Measurements from ENCODE around the gene KIRREL2. TPM values are rescaled to one million over a fixed set of nuclear protein-coding genes. Genes with fewer than 3 reads are reported as not detected.

Gene KIRREL2
- total and polyA plus RNA-seq, 2 experiments from 2014 or later = 3.6 to 9.9 TPM

DNA sequence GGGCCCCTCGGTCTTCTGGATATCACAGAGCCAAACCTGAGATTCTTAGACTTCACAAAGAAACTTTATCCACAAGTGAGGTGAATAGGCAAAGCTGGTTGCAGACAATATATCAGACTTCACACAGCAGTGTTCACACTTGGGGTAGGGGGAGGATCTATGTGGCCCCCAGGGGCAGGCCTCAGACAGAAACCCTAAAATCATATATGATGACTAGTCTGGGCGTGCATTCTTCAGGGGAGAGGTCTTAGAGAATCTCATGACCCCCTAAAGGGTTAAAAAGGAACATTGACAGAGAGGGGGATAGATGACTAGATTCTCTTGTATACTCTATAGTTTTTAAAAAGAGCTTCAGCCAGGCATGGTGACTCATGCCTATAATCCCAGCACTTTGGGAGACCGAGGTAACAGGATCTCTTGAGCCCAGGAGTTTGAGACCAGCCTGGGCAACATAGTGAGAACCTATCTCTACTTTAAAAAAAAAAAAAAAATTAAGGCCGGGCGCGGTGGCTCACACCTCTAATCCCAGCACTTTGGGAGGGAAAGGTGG lies 48.5 kb downstream of the KIRREL2 start:
- H3K36me3 Mint-ChIP-seq (ENCODE audit: low read depth) = no peaks in the 10 kb centered on the region
- H3K4me1 Mint-ChIP-seq = peaks cover 47% of the 10 kb centered on the region
- Histone ChIP-seq H4K20me1 (replicated peaks; ENCODE audit: insufficient read depth) (no peaks in the 10 kb centered on the region), H3K4me2 (no peak overlapping the region), H3F3A (replicated peaks; ENCODE audit: low read depth) (peaks cover 16% of the 10 kb centered on the region; the same call in 1 of the 2 replicates), H3K27me3 (ENCODE audit: insufficient read depth) (no peaks in the 10 kb centered on the region), H3K27ac (ENCODE audit: low read depth) (0 out of 2 replicates have a peak overlapping the region, but pooled peaks have one; percentile 39), H3K36me3 (ENCODE audit: insufficient read depth) (no peaks in the 10 kb centered on the region), H3K9me2 (ENCODE audit: insufficient read depth) (no peaks in the 10 kb centered on the region), H3K4me3 (no peak overlapping the region), H3K79me2 (replicated peaks; ENCODE audit: insufficient read depth) (no peaks in the 10 kb centered on the region), H3K4me1 (ENCODE audit: insufficient read depth) (peaks cover 37% of the 10 kb centered on the region), H2AFZ (no peak overlapping the region)
- DNase-seq (ENCODE audit: low spot score) = no peak
- ATAC-seq = no peak
- TF ChIP-seq JUNB (IDR thresholded peaks at IDR 0.05; ENCODE audit: unreplicated experiment) (no peak), EZH2phosphoT487 (IDR thresholded peaks at IDR 0.05; ENCODE audit: unreplicated experiment) (no peak), NANOG (IDR thresholded peaks at IDR 0.05; ENCODE audit: borderline replicate concordance) (no peak), CREB1 (CRISPR knock-in tag; IDR thresholded peaks at IDR 0.05; ENCODE audit: low read depth) (no peak), EZH2 (IDR thresholded peaks at IDR 0.05; ENCODE audit: low read depth, unreplicated experiment) (no peak), STAT1 (IDR thresholded peaks at IDR 0.05; ENCODE audit: unreplicated experiment) (no peak), POLR2AphosphoS5 (IDR thresholded peaks at IDR 0.05; ENCODE audit: low read depth) (no peak), ZNF114 (CRISPR knock-in tag; IDR thresholded peaks at IDR 0.05) (no peak), ZNF331 (CRISPR knock-in tag; IDR thresholded peaks at IDR 0.05; ENCODE audit: low read depth) (no peak)
- TF ChIP-seq, protein P1, sequence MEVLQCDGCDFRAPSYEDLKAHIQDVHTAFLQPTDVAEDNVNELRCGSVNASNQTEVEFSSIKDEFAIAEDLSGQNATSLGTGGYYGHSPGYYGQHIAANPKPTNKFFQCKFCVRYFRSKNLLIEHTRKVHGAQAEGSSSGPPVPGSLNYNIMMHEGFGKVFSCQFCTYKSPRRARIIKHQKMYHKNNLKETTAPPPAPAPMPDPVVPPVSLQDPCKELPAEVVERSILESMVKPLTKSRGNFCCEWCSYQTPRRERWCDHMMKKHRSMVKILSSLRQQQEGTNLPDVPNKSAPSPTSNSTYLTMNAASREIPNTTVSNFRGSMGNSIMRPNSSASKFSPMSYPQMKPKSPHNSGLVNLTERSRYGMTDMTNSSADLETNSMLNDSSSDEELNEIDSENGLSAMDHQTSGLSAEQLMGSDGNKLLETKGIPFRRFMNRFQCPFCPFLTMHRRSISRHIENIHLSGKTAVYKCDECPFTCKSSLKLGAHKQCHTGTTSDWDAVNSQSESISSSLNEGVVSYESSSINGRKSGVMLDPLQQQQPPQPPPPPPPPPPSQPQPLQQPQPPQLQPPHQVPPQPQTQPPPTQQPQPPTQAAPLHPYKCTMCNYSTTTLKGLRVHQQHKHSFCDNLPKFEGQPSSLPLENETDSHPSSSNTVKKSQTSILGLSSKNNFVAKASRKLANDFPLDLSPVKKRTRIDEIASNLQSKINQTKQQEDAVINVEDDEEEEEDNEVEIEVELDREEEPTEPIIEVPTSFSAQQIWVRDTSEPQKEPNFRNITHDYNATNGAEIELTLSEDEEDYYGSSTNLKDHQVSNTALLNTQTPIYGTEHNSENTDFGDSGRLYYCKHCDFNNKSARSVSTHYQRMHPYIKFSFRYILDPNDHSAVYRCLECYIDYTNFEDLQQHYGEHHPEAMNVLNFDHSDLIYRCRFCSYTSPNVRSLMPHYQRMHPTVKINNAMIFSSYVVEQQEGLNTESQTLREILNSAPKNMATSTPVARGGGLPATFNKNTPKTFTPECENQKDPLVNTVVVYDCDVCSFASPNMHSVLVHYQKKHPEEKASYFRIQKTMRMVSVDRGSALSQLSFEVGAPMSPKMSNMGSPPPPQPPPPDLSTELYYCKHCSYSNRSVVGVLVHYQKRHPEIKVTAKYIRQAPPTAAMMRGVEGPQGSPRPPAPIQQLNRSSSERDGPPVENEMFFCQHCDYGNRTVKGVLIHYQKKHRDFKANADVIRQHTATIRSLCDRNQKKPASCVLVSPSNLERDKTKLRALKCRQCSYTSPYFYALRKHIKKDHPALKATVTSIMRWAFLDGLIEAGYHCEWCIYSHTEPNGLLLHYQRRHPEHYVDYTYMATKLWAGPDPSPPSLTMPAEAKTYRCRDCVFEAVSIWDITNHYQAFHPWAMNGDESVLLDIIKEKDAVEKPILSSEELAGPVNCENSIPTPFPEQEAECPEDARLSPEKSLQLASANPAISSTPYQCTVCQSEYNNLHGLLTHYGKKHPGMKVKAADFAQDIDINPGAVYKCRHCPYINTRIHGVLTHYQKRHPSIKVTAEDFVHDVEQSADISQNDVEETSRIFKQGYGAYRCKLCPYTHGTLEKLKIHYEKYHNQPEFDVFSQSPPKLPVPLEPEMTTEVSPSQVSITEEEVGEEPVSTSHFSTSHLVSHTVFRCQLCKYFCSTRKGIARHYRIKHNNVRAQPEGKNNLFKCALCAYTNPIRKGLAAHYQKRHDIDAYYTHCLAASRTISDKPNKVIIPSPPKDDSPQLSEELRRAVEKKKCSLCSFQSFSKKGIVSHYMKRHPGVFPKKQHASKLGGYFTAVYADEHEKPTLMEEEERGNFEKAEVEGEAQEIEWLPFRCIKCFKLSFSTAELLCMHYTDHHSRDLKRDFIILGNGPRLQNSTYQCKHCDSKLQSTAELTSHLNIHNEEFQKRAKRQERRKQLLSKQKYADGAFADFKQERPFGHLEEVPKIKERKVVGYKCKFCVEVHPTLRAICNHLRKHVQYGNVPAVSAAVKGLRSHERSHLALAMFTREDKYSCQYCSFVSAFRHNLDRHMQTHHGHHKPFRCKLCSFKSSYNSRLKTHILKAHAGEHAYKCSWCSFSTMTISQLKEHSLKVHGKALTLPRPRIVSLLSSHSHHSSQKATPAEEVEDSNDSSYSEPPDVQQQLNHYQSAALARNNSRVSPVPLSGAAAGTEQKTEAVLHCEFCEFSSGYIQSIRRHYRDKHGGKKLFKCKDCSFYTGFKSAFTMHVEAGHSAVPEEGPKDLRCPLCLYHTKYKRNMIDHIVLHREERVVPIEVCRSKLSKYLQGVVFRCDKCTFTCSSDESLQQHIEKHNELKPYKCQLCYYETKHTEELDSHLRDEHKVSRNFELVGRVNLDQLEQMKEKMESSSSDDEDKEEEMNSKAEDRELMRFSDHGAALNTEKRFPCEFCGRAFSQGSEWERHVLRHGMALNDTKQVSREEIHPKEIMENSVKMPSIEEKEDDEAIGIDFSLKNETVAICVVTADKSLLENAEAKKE (CRISPR knock-in tag; IDR thresholded peaks at IDR 0.05) = no peak
- TF ChIP-seq, protein P2, sequence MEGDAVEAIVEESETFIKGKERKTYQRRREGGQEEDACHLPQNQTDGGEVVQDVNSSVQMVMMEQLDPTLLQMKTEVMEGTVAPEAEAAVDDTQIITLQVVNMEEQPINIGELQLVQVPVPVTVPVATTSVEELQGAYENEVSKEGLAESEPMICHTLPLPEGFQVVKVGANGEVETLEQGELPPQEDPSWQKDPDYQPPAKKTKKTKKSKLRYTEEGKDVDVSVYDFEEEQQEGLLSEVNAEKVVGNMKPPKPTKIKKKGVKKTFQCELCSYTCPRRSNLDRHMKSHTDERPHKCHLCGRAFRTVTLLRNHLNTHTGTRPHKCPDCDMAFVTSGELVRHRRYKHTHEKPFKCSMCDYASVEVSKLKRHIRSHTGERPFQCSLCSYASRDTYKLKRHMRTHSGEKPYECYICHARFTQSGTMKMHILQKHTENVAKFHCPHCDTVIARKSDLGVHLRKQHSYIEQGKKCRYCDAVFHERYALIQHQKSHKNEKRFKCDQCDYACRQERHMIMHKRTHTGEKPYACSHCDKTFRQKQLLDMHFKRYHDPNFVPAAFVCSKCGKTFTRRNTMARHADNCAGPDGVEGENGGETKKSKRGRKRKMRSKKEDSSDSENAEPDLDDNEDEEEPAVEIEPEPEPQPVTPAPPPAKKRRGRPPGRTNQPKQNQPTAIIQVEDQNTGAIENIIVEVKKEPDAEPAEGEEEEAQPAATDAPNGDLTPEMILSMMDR (conservative IDR thresholded peaks at IDR 0.05; ENCODE audit: low read depth in 2 of 2) = no peak
- TF ChIP-seq, protein P3, sequence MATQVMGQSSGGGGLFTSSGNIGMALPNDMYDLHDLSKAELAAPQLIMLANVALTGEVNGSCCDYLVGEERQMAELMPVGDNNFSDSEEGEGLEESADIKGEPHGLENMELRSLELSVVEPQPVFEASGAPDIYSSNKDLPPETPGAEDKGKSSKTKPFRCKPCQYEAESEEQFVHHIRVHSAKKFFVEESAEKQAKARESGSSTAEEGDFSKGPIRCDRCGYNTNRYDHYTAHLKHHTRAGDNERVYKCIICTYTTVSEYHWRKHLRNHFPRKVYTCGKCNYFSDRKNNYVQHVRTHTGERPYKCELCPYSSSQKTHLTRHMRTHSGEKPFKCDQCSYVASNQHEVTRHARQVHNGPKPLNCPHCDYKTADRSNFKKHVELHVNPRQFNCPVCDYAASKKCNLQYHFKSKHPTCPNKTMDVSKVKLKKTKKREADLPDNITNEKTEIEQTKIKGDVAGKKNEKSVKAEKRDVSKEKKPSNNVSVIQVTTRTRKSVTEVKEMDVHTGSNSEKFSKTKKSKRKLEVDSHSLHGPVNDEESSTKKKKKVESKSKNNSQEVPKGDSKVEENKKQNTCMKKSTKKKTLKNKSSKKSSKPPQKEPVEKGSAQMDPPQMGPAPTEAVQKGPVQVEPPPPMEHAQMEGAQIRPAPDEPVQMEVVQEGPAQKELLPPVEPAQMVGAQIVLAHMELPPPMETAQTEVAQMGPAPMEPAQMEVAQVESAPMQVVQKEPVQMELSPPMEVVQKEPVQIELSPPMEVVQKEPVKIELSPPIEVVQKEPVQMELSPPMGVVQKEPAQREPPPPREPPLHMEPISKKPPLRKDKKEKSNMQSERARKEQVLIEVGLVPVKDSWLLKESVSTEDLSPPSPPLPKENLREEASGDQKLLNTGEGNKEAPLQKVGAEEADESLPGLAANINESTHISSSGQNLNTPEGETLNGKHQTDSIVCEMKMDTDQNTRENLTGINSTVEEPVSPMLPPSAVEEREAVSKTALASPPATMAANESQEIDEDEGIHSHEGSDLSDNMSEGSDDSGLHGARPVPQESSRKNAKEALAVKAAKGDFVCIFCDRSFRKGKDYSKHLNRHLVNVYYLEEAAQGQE (IDR thresholded peaks at IDR 0.05; ENCODE audit: unreplicated experiment) = no peak
- TF ChIP-seq, protein P4, sequence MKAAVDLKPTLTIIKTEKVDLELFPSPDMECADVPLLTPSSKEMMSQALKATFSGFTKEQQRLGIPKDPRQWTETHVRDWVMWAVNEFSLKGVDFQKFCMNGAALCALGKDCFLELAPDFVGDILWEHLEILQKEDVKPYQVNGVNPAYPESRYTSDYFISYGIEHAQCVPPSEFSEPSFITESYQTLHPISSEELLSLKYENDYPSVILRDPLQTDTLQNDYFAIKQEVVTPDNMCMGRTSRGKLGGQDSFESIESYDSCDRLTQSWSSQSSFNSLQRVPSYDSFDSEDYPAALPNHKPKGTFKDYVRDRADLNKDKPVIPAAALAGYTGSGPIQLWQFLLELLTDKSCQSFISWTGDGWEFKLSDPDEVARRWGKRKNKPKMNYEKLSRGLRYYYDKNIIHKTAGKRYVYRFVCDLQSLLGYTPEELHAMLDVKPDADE (IDR thresholded peaks at IDR 0.05) = no peak
- no peaks in the 10 kb centered on the region; the same call in 2 of the 3 replicates for H3K9me3 Mint-ChIP-seq
- no peak overlapping the region for H3K27ac Mint-ChIP-seq
- no peak overlapping the region for H3K4me3 Mint-ChIP-seq
- H3K27me3 Mint-ChIP-seq (ENCODE audit: insufficient read depth, low read depth, poor library complexity) = peaks cover 20% of the 10 kb centered on the region
